ENCODE data around the gene KIF1B.

- TF ChIP-seq POLR2A (IDR thresholded peaks at IDR 0.05) (no peak), CTCF (IDR thresholded peaks at IDR 0.05) (no peak)
These were observed 48.7 kb upstream of the KIF1B start for GRCh38 chr1:10161541-10162290.

All from right lobe of liver (tissue), 4 donors.